ENCODE data around the gene HOXB1. TPM values are rescaled to one million over a fixed set of nuclear protein-coding genes. Genes with fewer than 3 reads are reported as not detected.

Gene HOXB1
- total RNA-seq, 2 experiments from 2014 or later, result not detected

DNA sequence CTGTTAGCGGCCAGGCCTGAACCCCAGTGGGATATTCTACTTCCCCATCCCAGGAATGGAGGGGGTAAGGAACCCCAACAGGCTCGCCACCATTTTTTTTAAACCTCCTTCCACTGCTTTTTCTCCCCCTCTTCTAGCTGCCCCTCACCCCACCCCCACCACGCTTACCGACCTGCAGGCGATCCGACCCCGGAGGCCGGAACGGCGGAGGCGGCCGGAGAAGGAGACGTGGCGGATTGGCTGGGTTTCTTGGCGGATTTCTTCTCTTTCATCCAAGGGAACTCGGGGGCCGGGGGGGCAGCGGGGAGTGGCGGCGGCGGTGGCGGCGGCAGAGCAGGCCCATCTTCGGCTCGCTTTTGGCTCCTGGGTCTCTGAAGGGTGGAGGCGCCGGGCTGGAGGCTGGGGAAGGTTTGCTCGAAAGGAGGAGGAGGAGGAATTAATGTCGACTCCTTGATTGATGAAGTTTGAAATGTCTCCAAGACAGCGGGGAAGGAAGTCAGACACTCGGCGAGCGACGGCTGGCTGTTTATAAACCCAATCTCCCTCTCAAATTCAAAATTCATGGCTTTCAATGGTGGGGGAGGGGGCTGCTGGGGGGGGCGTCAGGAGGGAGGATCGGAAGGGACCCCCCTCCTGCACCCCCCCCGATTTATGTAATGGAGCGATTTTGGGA lies 13.7 kb upstream of the HOXB1 start:
- Mint-ChIP-seq H3K4me1 (ENCODE audit: low read depth) (peaks cover 68% of the 10 kb centered on the region), H3K27me3 (ENCODE audit: low read depth) (peaks cover 2% of the 10 kb centered on the region), H3K27ac (peak overlapping the region; percentile 86), H3K4me3 (peak overlapping the region; percentile 90), H3K9me3 (ENCODE audit: insufficient read depth) (no peaks in the 10 kb centered on the region), H3K36me3 (ENCODE audit: low read depth) (peaks cover 19% of the 10 kb centered on the region)
- POLR2A ChIA-PET, result interaction anchor here (1.2 kb wide), 1 partner anchor 39 kb away, joined by 3 read pairs; no protein-coding TSS in a partner anchor
- CTCF ChIA-PET, result interaction anchor here (0.6 to 2.2 kb wide), 2 partner anchors 31 to 52 kb away, joined by 3 to 8 read pairs; no protein-coding TSS in a partner anchor
- peak; percentile 56 for DNase-seq
- ATAC-seq, result peak; percentile 9

DNA sequence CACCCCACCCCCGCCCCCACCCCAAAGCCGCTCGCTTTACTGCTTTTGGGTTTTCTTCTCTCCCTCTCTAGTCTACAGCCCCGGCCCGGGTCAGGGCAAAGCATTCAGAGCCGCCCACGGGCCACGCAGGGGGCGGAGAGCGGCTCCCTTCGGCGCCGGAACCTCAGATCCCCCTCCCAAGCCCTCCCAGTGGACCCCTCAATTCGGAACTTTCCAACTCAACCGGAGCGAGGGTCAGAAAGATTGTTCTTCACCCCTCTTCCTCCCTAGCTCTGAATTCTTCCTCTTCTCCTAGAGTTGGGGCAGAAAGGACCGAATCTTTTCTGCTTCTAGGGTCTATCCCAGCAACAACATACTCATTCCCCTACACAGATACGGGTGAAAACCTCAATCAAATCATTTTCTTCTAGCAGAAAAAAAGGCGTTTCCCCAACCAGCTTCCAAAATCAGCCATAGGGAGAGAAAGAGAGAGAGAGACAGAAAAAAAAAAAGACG lies 13.1 kb upstream of the HOXB1 start:
- peak; percentile 26 for ATAC-seq

DNA sequence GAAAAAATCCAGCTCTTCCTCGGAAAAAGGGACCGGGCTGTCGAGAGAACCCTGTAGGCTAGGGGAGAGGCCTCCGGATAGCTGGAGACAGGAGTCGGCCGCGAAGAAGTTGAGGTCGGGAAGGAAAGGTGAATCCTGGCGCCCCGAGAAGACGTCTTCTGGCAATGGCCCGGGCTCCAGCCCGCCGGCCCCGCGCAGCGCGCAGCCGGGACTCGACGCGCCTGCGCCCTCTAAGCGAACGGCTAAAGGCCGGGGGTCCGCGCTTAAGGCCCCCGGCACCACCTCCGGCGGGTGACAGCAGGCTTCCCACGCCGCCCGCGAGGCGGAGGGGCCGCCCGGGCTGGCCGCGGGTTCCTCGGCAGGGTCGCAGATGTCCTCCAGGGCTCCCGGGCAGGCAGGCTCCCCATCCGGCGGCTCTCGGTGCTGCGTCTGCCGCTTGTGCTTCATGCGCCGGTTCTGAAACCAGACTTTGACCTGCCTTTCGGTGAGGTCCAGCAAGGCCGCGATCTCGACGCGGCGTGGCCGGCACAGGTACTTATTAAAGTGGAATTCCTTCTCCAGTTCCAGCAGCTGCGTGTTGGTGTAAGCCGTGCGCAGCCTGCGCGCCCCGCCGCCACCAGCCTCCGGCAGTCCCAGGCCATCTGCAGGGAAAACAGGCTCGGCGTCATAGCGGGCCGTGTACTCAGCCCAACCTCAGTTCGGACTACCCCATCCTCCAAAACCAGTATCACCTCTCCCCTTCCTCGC lies 12.5 kb upstream of the HOXB1 start:
- peak; percentile 73 for DNase-seq
- Mint-ChIP-seq H3K27me3 (ENCODE audit: low read depth) (peaks cover 2% of the 10 kb centered on the region), H3K9me3 (ENCODE audit: insufficient read depth) (no peaks in the 10 kb centered on the region), H3K4me3 (peak overlapping the region; percentile 90), H3K36me3 (ENCODE audit: low read depth) (peaks cover 19% of the 10 kb centered on the region), H3K4me1 (ENCODE audit: low read depth) (peaks cover 61% of the 10 kb centered on the region), H3K27ac (peak overlapping the region; percentile 96)
- ATAC-seq, result peak; percentile 60
- ChIA-PET CTCF (interaction anchor here (1.0 to 2.2 kb wide), 2 partner anchors 30 to 50 kb away, joined by 4 to 8 read pairs; no protein-coding TSS in a partner anchor), POLR2A (interaction anchor here (1.2 to 1.5 kb wide), 3 partner anchors 29 to 89 kb away, joined by 3 to 6 read pairs (median 3); no protein-coding TSS in a partner anchor)

More for the DNA sequence above, 13.1 kb upstream of the HOXB1 start:
- ChIA-PET CTCF (interaction anchor here (0.6 to 2.2 kb wide), 2 partner anchors 30 to 51 kb away, joined by 3 to 8 read pairs; no protein-coding TSS in a partner anchor), POLR2A (interaction anchor here (1.2 to 1.5 kb wide), 3 partner anchors 30 to 90 kb away, joined by 3 to 6 read pairs (median 3); no protein-coding TSS in a partner anchor)
- Mint-ChIP-seq H3K9me3 (ENCODE audit: insufficient read depth) (no peaks in the 10 kb centered on the region), H3K4me1 (ENCODE audit: low read depth) (peaks cover 66% of the 10 kb centered on the region), H3K27me3 (ENCODE audit: low read depth) (peaks cover 2% of the 10 kb centered on the region), H3K27ac (peak overlapping the region; percentile 86), H3K36me3 (ENCODE audit: low read depth) (peaks cover 19% of the 10 kb centered on the region), H3K4me3 (peak overlapping the region; percentile 90)
- peak; percentile 47 for DNase-seq

DNA sequence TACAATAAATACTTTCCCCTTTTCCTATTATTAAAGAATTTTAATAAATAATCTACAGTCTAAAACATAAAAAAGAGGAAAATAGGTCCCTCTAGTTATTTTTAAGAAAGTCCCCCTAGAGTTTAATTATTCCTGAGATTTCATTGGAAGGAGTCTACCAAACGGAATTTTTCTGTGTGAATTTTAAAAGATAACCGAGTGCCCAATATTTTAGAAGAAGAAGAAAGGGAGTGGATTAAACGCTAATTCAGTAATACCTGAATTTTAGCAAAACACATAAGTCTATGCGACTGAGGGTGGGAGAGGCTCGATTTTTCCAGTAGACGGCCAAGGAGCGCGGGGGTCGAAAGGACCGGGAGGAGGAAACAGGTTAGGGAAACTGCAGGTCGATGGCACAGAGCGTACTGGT lies 11.9 kb upstream of the HOXB1 start:
- Mint-ChIP-seq H3K27ac (peak overlapping the region; percentile 96), H3K27me3 (ENCODE audit: low read depth) (peaks cover 2% of the 10 kb centered on the region), H3K9me3 (ENCODE audit: insufficient read depth) (no peaks in the 10 kb centered on the region), H3K4me3 (peak overlapping the region; percentile 90), H3K4me1 (ENCODE audit: low read depth) (peaks cover 56% of the 10 kb centered on the region), H3K36me3 (ENCODE audit: low read depth) (peaks cover 16% of the 10 kb centered on the region)
- ChIA-PET POLR2A (interaction anchor here (1.2 to 1.6 kb wide), 3 partner anchors 28 to 101 kb away, joined by 3 to 6 read pairs (median 3); no protein-coding TSS in a partner anchor), CTCF (interaction anchor here (1.0 to 2.2 kb wide), 2 partner anchors 29 to 50 kb away, joined by 4 to 8 read pairs; no protein-coding TSS in a partner anchor)
- ATAC-seq, result no peak
- DNase-seq, result no peak

DNA sequence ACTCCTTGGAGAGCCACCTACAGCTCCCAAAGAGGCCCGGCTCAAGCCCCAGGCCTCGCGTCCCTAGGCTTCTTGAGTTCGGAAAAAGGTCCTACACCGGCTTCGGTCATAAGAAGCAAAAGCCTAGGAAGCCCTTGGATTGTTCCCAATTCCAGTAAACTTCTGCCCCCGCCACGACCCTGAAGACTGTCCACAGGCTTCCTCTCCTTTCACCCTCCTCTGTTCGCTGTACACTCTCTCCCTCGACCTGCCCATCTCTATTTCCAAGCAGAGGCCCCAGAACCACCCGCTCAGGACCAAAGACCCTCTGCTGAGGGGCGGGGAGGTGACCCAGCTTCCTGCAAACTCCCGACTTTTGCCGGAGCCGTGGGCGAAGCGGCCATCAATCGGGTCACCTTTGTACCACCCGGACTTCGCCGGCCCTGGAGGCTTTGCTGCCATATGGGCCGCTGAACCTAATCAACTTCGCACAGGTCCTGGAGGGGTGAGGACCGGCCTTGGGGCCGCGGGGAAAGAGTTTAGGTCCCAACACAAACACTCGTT lies 11.4 kb upstream of the HOXB1 start:
- ChIA-PET POLR2A (interaction anchor here (0.9 to 1.6 kb wide), 7 partner anchors 28 to 101 kb away, joined by 3 to 6 read pairs (median 4); no protein-coding TSS in a partner anchor), CTCF (interaction anchor here (1.0 to 3.1 kb wide), 8 partner anchors 9 to 190 kb away, joined by 3 to 23 read pairs (median 5); no protein-coding TSS in a partner anchor)
- Mint-ChIP-seq H3K4me1 (ENCODE audit: low read depth) (peaks cover 50% of the 10 kb centered on the region), H3K27me3 (ENCODE audit: low read depth) (peaks cover 6% of the 10 kb centered on the region), H3K27ac (peak overlapping the region; percentile 98), H3K36me3 (ENCODE audit: low read depth) (peaks cover 16% of the 10 kb centered on the region), H3K4me3 (peak overlapping the region; percentile 90), H3K9me3 (ENCODE audit: insufficient read depth) (no peaks in the 10 kb centered on the region)
- ATAC-seq (no peak), DNase-seq (peak; percentile 39)

DNA sequence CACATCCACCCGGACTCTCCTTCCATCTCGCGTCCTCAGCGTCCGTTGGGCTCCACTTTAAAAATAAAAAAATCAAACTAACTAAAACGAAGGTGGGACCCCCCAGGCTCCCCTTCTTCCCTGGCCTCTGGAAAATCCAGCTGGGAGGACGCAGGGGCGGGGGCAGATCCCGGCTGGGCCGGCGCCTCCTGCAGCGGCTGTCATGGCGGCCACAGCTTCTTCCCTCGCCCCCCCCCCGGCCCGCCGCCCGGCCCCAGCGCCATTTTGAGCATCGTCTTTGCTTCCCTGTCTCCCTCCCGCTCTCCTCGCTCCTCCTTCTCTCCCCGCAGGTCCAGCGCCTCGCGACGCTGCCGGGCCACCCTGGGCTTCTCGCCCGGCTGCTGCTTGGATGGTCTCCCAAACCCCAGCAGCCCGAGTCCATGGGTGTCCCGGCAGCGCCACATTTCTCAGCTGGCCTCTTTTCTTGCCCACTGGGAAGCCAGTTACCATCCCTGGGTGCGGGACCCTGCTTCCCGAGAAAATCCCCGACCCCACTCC lies 10.8 kb upstream of the HOXB1 start:
- CTCF ChIA-PET, result interaction anchor here (0.6 to 3.1 kb wide), 11 partner anchors 9 to 285 kb away, joined by 3 to 23 read pairs (median 4); no protein-coding TSS in a partner anchor
- H3K9me3 Mint-ChIP-seq (ENCODE audit: insufficient read depth), result no peaks in the 10 kb centered on the region
- ATAC-seq (peak; percentile 31), DNase-seq (peak; percentile 42)
- peak overlapping the region; percentile 98 for H3K27ac Mint-ChIP-seq
- POLR2A ChIA-PET, result interaction anchor here (0.7 to 1.6 kb wide), 8 partner anchors 16 to 100 kb away, joined by 3 to 6 read pairs (median 3); no protein-coding TSS in a partner anchor
- H3K4me1 Mint-ChIP-seq (ENCODE audit: low read depth), result peaks cover 45% of the 10 kb centered on the region
- peaks cover 16% of the 10 kb centered on the region for H3K36me3 Mint-ChIP-seq (ENCODE audit: low read depth)
- H3K4me3 Mint-ChIP-seq, result peak overlapping the region; percentile 90
- peaks cover 6% of the 10 kb centered on the region for H3K27me3 Mint-ChIP-seq (ENCODE audit: low read depth)

DNA sequence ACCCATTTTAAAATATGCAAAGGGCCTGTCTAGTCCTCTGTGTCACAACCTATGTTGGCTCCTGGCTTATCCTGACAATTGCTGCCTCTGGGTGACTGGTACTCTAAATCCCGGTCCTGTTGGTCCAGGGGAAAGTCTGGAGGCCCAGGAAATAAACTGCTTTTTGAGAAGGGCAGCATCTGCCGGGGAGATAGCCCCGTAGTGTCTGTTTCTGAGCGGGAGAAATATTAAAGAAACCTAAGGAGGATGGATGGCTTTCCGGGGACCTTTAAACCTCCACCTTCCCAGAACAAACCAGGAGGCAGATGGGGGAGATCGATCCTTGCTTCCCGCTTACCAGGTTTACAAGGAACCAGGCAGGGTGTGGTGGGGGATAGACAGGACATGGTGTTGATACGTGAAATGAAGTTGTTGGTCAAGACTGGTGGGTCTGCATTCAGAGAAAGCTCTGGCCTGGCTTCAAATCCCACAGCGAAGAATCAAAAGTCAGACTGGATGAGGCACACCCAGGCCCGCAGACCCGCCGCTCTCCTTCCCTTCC lies 10.3 kb upstream of the HOXB1 start:
- DNase-seq (no peak), ATAC-seq (no peak)
- H3K27ac Mint-ChIP-seq, result peak overlapping the region; percentile 98
- no peaks in the 10 kb centered on the region for H3K9me3 Mint-ChIP-seq (ENCODE audit: insufficient read depth)
- H3K4me1 Mint-ChIP-seq (ENCODE audit: low read depth), result peaks cover 40% of the 10 kb centered on the region
- peaks cover 16% of the 10 kb centered on the region for H3K36me3 Mint-ChIP-seq (ENCODE audit: low read depth)
- ChIA-PET CTCF (interaction anchor here (0.6 to 3.1 kb wide), 14 partner anchors 8 to 284 kb away, joined by 3 to 23 read pairs (median 4); no protein-coding TSS in a partner anchor), POLR2A (interaction anchor here (0.7 to 1.6 kb wide), 7 partner anchors 16 to 99 kb away, joined by 3 to 6 read pairs (median 3); no protein-coding TSS in a partner anchor)
- H3K4me3 Mint-ChIP-seq, result peak overlapping the region; percentile 90
- H3K27me3 Mint-ChIP-seq (ENCODE audit: low read depth), result peaks cover 6% of the 10 kb centered on the region

DNA sequence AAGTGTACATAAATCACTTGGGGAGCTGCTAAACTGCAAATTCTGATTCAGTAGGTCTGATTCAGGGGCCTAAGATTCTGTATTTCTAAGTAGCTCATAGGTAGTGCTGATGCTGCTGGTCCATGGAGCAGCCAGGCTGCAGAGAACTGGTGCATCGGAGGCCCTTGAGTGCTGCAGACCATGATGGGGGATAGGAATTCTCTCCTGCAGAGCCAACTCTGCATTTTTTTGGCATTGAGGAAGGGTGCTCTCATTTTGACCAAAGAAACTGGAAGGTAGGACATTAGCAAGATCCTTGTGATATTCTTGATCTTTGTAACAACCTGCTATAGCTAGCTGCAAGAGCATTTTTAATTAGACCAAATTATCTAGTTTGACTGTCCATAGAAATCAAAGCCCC lies 9.4 kb upstream of the HOXB1 start:
- Mint-ChIP-seq H3K4me1 (ENCODE audit: low read depth) (peaks cover 32% of the 10 kb centered on the region), H3K9me3 (ENCODE audit: insufficient read depth) (no peaks in the 10 kb centered on the region), H3K27me3 (ENCODE audit: low read depth) (peaks cover 6% of the 10 kb centered on the region), H3K27ac (no peak overlapping the region), H3K4me3 (peak overlapping the region; percentile 32), H3K36me3 (ENCODE audit: low read depth) (peaks cover 16% of the 10 kb centered on the region)
- ChIA-PET POLR2A (no interaction called here), CTCF (interaction anchor here (0.8 to 3.1 kb wide), 8 partner anchors 19 to 204 kb away, joined by 3 to 23 read pairs (median 5); no protein-coding TSS in a partner anchor)
- ATAC-seq (no peak), DNase-seq (no peak)

DNA sequence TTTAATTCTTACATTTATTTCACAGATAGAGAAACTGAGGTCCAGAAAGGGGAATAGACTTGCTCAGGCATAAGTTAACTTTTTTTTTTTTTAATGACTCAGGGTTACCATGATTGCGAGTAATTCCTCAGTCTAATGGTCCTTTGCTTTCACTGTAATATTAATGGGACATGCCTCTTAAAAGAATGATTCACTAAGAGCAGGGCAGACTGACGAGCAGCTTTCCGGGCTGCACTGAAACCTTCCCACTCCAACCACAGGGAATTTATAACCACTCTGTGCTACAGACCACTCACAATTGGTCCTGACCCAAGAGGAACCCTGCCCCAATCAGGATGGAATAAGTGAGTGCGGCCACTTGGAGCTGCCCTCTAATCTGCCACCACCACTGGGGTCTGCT lies 8.4 kb upstream of the HOXB1 start:
- Mint-ChIP-seq H3K27me3 (ENCODE audit: low read depth) (peaks cover 5% of the 10 kb centered on the region), H3K36me3 (ENCODE audit: low read depth) (peaks cover 16% of the 10 kb centered on the region), H3K9me3 (ENCODE audit: insufficient read depth) (no peaks in the 10 kb centered on the region), H3K4me3 (no peak overlapping the region), H3K27ac (no peak overlapping the region), H3K4me1 (ENCODE audit: low read depth) (peaks cover 23% of the 10 kb centered on the region)
- ATAC-seq (no peak), DNase-seq (no peak)
- ChIA-PET CTCF (interaction anchor here (1.5 to 3.1 kb wide), 3 partner anchors 9 to 47 kb away, joined by 3 to 23 read pairs (median 9); no protein-coding TSS in a partner anchor), POLR2A (no interaction called here)

DNA sequence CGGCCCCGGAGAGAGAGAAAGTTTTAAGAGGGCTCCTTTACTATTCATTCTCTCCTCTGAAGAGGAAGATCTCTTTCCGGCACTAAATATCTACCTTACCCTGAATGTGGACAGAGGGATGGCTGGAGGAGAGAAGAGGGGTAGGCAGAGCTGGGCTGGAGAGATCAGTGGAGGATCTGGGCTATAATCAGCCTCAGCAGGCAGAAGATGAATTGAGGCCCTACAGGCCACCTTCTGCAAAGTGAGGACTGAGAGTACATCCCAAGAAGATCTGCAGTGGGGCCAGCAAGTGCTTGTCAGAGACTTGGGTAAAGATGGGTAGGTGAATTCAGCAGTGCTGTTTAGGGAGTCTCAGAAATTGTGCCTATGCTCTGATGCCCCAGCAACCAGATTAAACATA lies 6.5 kb upstream of the HOXB1 start:
- DNase-seq (no peak), ATAC-seq (no peak)
- ChIA-PET POLR2A (no interaction called here), CTCF (no interaction called here)
- peaks cover 9% of the 10 kb centered on the region for H3K27me3 Mint-ChIP-seq (ENCODE audit: low read depth)
- H3K27ac Mint-ChIP-seq, result no peak overlapping the region
- H3K4me3 Mint-ChIP-seq, result no peak overlapping the region
- H3K4me1 Mint-ChIP-seq (ENCODE audit: low read depth), result peaks cover 17% of the 10 kb centered on the region
- no peaks in the 10 kb centered on the region for H3K9me3 Mint-ChIP-seq (ENCODE audit: insufficient read depth)
- peaks cover 9% of the 10 kb centered on the region for H3K36me3 Mint-ChIP-seq (ENCODE audit: low read depth)

Measured in activated CD8-positive, alpha-beta T cell treated with anti-CD3 and anti-CD28 coated beads, Interleukin-2, amount 10 ng/mL, durations not matched to agents 7 days and 5 days (primary cell).